ENCODE results near the gene GTPBP6.
"Not testable (repeated sequence)": the region's sequence is repeated elsewhere in the genome, so short reads cannot be mapped to it uniquely, and the experiment has no call there.

The GTPBP6 gene

DNA sequence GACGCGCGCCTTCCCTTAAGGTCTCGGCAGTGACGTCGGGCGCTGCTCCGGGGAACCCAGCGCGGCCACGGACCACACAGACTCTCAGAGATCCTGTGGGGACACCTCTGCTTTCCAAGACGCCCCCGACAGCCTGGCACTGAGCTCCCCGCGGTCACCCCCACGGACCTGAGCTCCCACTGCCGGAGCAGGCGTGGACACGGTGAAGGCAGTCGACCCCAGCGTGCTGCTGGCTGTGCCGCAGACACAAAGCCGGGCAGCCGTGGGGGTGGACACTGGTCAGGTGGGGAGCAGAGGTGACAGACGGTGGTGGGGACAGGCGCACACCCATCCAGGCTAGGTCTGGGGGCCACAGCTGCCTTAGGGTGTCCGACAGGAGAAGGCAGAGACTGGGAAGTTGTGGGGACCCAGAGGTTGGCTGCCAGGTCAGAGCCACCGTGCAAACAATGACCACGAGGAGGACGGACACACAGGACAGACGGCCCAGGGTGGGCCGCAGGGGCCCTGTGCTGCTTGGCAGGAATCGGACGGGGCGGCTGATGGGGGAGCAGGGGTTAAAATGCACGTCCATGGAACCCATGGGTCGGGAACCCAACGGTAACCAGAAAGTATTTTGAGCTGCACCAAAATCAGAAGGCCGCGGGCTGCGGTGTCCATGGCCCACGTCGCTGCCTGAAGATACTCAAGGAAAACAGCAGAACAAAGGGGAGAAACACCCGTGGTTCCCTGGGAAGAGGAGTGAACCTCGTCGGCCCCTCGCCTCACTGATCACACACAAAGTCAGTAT, 16.6 kb upstream of the GTPBP6 start:
- DNase-seq = no peak

GRCh38 chrX:334331-334891, 15.8 kb upstream of the GTPBP6 start:
- no peak for DNase-seq

DNA sequence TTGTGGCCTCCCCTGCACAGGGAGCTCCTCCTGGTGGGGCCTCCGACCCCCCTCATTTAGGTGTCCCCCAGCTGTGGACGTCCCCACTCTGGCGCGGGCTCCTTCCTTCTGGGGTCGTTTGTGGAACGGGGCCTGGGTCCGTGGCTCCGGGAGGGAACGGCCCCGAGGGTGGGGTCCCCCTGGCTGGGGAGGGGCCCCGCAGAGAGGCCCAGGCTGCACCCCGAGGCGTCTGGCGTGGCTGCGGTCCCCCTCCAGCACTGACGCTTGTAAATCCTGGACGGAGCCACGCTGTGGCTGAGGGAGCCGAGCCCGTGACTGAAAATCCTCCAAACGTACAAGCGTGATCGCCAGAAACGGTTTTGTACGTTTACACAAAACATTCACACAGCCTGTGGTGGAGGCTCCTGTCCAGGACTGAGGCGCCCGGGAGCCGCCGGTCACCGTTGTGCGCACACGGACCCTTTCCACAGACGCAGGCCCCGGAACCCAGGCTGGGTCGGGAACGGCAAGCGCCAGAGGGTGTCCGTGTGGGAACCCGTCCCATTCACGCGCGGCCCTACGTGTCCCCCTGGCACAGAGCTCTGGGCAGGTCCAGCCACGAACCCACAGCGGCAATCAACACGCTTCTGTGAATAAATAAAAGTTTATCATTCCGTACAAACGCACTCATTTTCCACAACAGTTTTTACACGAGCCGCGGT, 15.2 kb upstream of the GTPBP6 start:
- DNase-seq = no peak

GRCh38 chrX:332916-333610, 14.5 kb upstream of the GTPBP6 start:
- no peak for DNase-seq

- no peak for DNase-seq
Measured at GRCh38 chrX:332496-332860, 13.9 kb upstream of the GTPBP6 start.

GRCh38 chrX:331825-332495, 13.4 kb upstream of the GTPBP6 start:
- no peak for DNase-seq

GRCh38 chrX:331151-331824, 12.7 kb upstream of the GTPBP6 start:
- no peak for DNase-seq

- DNase-seq = no peak
Measured at GRCh38 chrX:330726-331150, 12.1 kb upstream of the GTPBP6 start.

DNA sequence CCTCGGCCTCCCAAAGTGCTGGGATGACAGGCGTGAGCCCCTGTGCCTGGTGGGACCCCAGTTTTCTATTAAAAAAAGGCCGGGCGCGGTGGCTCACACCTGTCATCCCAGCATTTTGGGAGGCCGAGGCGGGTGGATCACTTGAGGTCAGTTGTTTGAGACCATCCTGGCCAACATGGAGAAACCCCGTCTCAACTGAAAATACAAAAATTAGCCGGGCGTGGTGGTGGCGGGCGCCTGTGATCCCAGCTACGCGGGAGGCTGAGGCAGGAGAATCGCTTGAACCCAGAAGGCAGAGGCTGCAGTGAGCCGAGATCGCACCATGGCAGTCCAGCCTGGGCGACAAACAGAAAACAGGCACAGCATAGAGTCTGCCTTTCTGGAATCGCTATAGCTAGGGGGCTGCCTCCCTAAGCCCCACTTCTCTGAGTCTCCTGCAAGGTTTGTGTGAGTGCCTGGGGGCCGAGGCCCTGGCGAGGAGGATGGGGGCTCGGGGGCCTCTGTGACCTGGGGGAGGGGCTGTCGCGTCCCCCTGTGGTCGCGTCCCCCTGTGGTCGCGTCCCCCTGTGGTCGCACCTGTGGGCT, 11.6 kb upstream of the GTPBP6 start:
- DNase-seq = not testable (repeated sequence)

DNA sequence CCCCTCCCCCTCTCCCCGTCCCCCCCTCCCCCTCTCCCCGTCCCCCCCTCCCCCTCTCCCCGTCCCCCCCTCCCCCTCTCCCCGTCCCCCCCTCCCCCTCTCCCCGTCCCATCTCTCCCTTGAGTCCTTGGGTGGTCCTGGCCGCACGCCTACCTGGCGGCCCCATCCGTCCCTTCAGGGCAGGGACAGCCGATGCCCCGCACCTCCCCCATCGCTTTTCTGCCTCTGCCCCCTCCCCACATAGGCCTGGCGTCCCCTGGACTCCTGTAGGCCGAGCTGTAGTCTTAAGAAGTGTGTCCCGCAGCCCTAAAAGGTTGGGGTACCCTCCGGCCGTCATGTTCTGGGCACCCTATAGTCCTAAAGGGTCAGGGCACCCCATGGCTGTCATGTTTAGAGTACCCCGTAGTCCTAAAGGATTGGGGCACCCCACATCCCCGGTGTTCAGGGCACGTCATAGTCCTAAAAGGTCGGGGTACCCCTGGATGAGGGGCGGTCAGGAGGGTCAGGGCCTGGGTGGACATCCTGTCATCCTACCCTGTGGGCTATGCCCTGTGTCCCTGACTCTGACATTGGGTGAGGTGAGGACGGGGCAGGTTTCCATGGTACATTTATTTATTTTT, 10.8 kb upstream of the GTPBP6 start:
- no peak for DNase-seq

DNA sequence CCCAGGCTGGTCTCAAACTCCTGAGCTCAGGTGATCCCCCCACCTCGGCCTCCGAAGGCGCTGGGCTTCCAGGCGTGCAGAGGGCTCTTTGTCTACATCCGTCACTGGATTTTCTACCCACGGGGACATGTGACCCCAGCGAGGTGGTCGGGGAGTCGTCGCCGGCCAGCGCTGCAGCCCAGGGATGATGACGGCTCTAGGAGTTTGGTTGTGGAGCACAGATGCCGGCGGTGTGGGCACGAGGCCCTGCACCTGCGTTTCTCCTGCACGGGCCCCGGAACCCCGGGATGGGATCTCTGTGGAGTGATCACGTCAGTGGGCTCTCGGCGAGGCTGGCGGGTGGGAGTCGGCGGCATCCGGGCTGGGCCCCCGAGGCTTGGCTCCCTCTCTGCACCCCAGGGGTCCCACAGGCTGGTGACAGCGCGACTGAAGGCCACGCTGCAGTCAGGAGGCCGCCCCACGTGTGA, 9.1 kb upstream of the GTPBP6 start:
- DNase-seq = no peak

- DNase-seq = not testable (repeated sequence)
Measured at GRCh38 chrX:324664-325063, 6.1 kb upstream of the GTPBP6 start.

- DNase-seq = peak in 1 of 2 donors; percentile 60
Measured at GRCh38 chrX:323721-324628, 5.4 kb upstream of the GTPBP6 start.

- DNase-seq = no peak
Measured at GRCh38 chrX:320126-320783, 1.7 kb upstream of the GTPBP6 start.

DNA sequence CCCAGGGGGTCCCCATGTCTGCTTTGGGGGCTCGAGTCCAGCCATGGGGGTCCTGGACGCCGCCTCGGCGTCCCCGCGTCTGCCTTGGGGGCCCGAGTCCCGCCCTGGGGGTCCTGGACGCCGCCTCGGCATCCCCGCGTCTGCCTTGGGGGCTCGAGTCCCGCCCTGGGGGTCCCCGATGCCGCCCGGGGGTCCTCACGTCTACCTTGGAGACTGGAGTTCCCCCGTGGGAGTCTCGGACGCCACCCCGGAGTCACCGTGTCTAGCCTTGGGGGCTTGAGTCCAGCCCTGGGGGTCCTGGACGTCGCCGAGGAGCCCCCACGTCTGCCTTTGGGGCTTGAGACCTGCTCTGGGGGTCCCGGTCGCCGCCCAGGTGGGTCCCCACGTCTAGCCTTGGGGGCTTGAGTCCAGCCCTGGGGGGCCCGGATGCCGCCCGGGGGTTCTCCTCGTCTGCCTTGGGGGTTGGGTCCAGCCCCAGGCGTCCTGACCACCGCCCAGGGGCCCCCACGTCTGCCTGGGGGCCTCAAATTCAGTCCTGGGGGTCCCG, 1.1 kb upstream of the GTPBP6 start:
- DNase-seq = no peak

DNA sequence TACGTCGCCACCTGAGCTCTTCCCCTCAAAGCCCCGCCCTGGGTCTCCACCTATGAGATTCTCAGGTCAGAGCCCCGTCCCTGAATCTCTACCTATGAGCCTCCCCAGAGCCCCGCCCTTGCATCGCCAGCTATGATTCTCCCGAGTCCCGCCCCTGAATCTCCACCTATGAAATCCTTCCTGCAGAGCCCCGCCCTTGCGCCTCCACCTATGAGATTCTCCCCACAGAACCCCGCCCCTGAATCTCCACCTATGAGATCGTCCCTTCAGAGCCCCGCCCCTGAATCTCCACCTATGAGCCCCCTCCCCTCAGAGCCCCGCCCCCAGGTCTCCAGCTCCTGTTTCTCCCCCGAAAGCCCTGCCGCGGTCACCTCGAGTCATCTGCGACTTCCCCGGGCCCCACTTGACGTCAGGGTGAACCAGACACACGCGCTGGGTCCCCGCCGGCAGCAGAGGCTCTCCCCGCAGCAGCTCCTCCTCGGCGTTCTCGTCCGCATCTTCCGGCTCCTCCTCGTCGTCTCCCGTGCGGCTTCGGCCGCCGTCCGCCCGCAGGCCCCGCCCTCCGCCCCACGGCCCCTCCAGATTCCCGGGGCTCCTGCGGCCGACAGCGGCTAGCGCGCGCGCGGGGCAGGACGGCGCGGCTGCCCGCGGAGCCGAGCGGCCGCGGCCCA, 393 bp downstream of the GTPBP6 start:
- peak; percentile 99 for DNase-seq

- DNase-seq = no peak
Measured at GRCh38 chrX:317424-318067, 1.1 kb downstream of the GTPBP6 start.

Measured in CD4-positive, alpha-beta T cell treated with Interleukin-4 for 1 hour (primary cell).